GM12875 (cell line): ENCODE data around the gene PRKCA.
"Not testable (repeated sequence)": the region's sequence is repeated elsewhere in the genome, so short reads cannot be mapped to it uniquely, and the experiment has no call there.

ENCODE experiments used
- H3K4me3 ChIP-seq: one replicate; pipeline ENCODE4 v1.5.1; 2011; ENCODE audit warnings: low read depth, low read length, control low read depth
- TF ChIP-seq, protein P1 (sequence below): IDR thresholded peaks from 2 replicates; pipeline ENCODE4 v1.5.1; 2011; ENCODE audit warnings: low read depth, mild to moderate bottlenecking, control low read depth, inconsistent platforms, low read length, moderate library complexity, borderline replicate concordance; ENCODE audit not compliant: insufficient read depth

Gene PRKCA

GRCh38 chr17:66310528-66311148 is 8.2 kb downstream of the PRKCA start:
- H3K4me3 ChIP-seq = no peak overlapping the region
- TF ChIP-seq, protein P1, sequence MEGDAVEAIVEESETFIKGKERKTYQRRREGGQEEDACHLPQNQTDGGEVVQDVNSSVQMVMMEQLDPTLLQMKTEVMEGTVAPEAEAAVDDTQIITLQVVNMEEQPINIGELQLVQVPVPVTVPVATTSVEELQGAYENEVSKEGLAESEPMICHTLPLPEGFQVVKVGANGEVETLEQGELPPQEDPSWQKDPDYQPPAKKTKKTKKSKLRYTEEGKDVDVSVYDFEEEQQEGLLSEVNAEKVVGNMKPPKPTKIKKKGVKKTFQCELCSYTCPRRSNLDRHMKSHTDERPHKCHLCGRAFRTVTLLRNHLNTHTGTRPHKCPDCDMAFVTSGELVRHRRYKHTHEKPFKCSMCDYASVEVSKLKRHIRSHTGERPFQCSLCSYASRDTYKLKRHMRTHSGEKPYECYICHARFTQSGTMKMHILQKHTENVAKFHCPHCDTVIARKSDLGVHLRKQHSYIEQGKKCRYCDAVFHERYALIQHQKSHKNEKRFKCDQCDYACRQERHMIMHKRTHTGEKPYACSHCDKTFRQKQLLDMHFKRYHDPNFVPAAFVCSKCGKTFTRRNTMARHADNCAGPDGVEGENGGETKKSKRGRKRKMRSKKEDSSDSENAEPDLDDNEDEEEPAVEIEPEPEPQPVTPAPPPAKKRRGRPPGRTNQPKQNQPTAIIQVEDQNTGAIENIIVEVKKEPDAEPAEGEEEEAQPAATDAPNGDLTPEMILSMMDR = no peak

GRCh38 chr17:66312912-66313311 is 10.5 kb downstream of the PRKCA start:
- TF ChIP-seq, protein P1 = no peak
- H3K4me3 ChIP-seq = no peak overlapping the region

- no peak overlapping the region for H3K4me3 ChIP-seq
- TF ChIP-seq, protein P1 = no peak
Measured at GRCh38 chr17:66313325-66313724, 10.9 kb downstream of the PRKCA start.

DNA sequence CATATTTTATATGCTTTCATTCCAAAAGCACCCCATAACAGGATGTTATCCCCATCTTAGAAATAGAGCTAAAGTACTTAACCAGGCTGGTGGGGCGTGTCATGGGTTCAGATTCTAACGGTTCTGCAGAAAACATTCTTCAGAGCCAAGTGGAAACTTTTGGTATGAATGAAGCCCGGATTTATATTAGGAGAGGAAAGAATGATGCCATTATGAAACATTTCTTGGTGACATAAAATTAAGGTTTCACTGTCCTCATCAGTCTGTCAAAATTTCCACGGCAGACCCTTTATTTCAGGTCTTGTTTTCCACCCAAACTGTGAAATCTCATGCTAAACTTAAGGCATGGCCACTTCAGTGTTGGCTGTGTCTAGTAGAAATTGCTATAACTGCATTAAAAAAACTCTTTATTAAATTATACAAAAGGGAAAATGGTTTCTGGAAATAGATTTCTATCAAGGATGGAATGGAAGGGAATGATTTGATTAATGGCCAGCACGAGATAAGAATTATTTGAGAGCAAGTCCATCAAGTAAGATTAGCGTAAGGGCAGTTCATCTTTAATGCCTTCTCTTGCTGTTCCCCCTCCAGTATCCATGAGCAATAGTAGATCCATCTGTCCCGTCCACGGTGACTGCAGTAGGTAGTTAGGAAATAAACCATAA is 11.7 kb downstream of the PRKCA start:
- no peak overlapping the region for H3K4me3 ChIP-seq
- TF ChIP-seq, protein P1 = no peak

DNA sequence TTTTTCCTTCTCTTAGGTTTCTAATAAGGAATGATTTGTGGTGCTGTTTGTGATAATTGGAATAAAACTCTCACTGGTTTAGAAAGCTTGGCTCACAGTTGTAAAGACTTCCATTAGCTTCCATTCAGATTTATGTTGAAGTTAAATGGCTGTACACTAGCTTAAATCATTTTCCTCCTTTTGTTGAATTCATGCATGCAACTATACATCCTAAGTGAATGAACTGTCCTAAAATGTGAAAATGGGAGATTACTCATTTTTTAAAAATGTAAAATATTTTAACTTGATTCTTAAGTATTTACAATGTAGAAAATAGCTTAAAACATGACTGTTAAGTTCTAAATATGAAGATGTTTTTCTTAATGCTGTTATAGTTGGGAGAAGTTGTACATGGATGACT is 15.2 kb downstream of the PRKCA start:
- TF ChIP-seq, protein P1 = no peak
- no peak overlapping the region for H3K4me3 ChIP-seq

- TF ChIP-seq, protein P1 = no peak
- no peak overlapping the region for H3K4me3 ChIP-seq
Measured at GRCh38 chr17:66319226-66319625, 16.8 kb downstream of the PRKCA start.

- H3K4me3 ChIP-seq = no peak overlapping the region
- TF ChIP-seq, protein P1 = no peak
Measured at GRCh38 chr17:66322764-66323163, 20.4 kb downstream of the PRKCA start.

GRCh38 chr17:66324381-66325004 is 22.1 kb downstream of the PRKCA start:
- not testable (repeated sequence) for H3K4me3 ChIP-seq
